ENCODE results near the gene AKAP8. TPM values are rescaled to one million over a fixed set of nuclear protein-coding genes. Genes with fewer than 3 reads are reported as not detected.

AKAP8 gene
- total and polyA plus RNA-seq, 12 donors, result 13.0 to 45.8 (median 29.3) TPM

- Histone ChIP-seq H3K9me3 (replicated peaks in 1 of 3) (no peaks in the 10 kb centered on the region), H3K36me3 (replicated peaks in 1 of 2) (peaks cover 0 to 64% of the 10 kb centered on the region in 2 donors), H3K27me3 (no peaks in the 10 kb centered on the region), H3K4me1 (replicated peaks in 1 of 2) (peaks cover 20 to 54% of the 10 kb centered on the region in 2 donors), H3K27ac (peak overlapping the region in 2 of 5 donors; percentile 49 to 54), H3K4me3 (no peak overlapping the region)
- intact Hi-C loops (cut with DNase I), result no loop called here
- peak in 1 of 7 donors; percentile 18 for DNase-seq
- 77 to 83% (median 82%) methylated on average over 8 to 10 of the region's 10 CpGs for WGBS, 4 donors
- no peak for TF ChIP-seq POLR2A (IDR thresholded peaks at IDR 0.05)
- TF ChIP-seq CTCF (IDR thresholded peaks at IDR 0.05), result no peak
Measured at GRCh38 chr19:15403151-15403531, 23.6 kb upstream of the AKAP8 start.

- Histone ChIP-seq H3K27ac (peak overlapping the region in 1 of 5 donors; percentile 49), H3K4me3 (no peak overlapping the region), H3K4me1 (replicated peaks in 1 of 2) (peaks cover 20 to 53% of the 10 kb centered on the region in 2 donors), H3K27me3 (no peaks in the 10 kb centered on the region), H3K9me3 (replicated peaks in 1 of 3) (no peaks in the 10 kb centered on the region), H3K36me3 (replicated peaks in 1 of 2) (peaks cover 0 to 64% of the 10 kb centered on the region in 2 donors)
- TF ChIP-seq CTCF (IDR thresholded peaks at IDR 0.05) (no peak), POLR2A (IDR thresholded peaks at IDR 0.05) (no peak)
- intact Hi-C loops (cut with DNase I), result no loop called here
- DNase-seq, result peak in 1 of 7 donors; percentile 31
- 65 to 71% (median 69%) methylated on average over 13 to 15 of the region's 15 CpGs for WGBS, 4 donors
Measured at GRCh38 chr19:15402411-15403150, 23.0 kb upstream of the AKAP8 start.

GRCh38 chr19:15401397-15401710 lies 21.8 kb upstream of the AKAP8 start:
- peaks cover 10 to 40% of the 10 kb centered on the region in 2 donors for H3K4me1 ChIP-seq (replicated peaks in 1 of 2)
- WGBS, 4 donors, result 91 to 100% (median 95%) methylated on average over 4 to 17 of the region's 17 CpGs; no CpG with 5 or more reads in 1 of the 4 donors
- H3K27ac ChIP-seq, result peak overlapping the region in 1 of 5 donors; percentile 31

More at GRCh38 chr19:15401397-15401710, 21.8 kb upstream of the AKAP8 start:
- Histone ChIP-seq H3K4me3 (no peak overlapping the region), H3K9me3 (replicated peaks in 1 of 3) (no peaks in the 10 kb centered on the region), H3K36me3 (replicated peaks in 1 of 2) (peaks cover 0 to 75% of the 10 kb centered on the region in 2 donors), H3K27me3 (no peaks in the 10 kb centered on the region)
- intact Hi-C loops (cut with DNase I), result no loop called here
- TF ChIP-seq POLR2A (IDR thresholded peaks at IDR 0.05) (no peak), CTCF (IDR thresholded peaks at IDR 0.05) (no peak)
- peak in 1 of 7 donors; percentile 18 for DNase-seq
